Measurements from ENCODE around the gene TAF10.

TAF10 gene

DNA sequence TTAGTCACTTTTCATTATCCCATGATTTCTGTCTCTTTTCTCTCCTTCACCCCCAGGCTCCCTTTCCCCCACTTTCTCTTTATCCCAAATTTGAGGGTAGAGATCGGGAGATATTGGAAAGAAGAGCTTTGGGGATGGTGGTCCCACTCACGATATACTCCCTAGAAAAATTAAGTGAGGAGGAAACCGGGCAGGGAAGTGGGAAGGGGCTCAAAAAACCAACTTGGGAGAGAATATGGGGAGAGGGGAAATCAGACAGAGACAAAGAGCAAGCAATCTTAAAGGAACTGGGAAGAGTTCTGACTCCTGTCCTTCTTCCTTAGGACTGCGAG lies 44.5 kb upstream of the TAF10 start:
- peaks cover 5% of the 10 kb centered on the region for H3K27me3 ChIP-seq (replicated peaks; ENCODE audit: control insufficient read depth, insufficient read depth, low read length)
- DNase-seq (ENCODE audit: extremely low read depth, insufficient read length) = no peak
- H3K4me3 ChIP-seq (replicated peaks; ENCODE audit: low read depth, low read length) = no peak overlapping the region
- no peaks in the 10 kb centered on the region for H3K36me3 ChIP-seq (ENCODE audit: control insufficient read depth, insufficient read depth, low read length)
- TF ChIP-seq, protein P1, sequence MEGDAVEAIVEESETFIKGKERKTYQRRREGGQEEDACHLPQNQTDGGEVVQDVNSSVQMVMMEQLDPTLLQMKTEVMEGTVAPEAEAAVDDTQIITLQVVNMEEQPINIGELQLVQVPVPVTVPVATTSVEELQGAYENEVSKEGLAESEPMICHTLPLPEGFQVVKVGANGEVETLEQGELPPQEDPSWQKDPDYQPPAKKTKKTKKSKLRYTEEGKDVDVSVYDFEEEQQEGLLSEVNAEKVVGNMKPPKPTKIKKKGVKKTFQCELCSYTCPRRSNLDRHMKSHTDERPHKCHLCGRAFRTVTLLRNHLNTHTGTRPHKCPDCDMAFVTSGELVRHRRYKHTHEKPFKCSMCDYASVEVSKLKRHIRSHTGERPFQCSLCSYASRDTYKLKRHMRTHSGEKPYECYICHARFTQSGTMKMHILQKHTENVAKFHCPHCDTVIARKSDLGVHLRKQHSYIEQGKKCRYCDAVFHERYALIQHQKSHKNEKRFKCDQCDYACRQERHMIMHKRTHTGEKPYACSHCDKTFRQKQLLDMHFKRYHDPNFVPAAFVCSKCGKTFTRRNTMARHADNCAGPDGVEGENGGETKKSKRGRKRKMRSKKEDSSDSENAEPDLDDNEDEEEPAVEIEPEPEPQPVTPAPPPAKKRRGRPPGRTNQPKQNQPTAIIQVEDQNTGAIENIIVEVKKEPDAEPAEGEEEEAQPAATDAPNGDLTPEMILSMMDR (IDR thresholded peaks at IDR 0.05; ENCODE audit: insufficient read depth, low read length, poor library complexity, severe bottlenecking) = no peak

DNA sequence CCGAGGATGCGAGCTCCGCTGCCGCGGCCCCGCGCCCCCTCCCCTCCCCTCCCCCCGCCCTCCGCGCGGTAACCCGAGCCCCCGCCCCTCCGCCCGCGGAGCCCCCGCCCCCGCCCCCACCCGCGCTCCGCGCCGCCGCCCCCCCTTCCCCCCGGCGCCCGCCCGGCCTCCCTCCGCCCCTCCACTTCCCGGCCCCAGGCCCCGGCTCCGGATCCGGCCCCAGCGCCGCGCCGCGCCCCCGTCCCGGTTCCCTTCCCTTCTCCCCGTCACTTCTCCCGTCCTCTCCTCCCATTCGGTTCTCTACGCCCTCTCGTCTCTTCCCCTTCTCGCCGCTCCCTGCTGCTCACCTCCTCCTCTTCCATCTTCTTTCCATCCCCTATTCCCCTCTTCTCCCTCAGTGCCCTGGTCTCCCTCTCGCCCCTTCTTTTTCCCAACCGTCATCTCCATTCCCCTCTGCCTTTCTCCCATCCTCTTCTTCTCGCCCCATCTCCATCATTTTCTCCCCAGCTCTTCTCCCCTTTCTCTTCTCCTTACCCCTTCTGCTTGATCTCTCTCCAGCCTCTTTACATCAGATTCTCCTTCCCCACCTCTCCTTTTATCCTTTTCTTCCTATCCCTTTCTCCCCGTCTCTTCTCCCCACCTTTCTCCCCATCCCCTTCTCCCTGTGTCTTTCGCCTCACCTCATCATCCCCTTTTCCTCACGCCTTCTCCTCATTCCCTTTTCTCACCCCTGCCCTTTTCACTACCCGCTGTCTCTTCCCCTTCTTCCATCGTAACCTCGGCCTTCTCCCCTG lies 44.0 kb upstream of the TAF10 start, which contains the start of gene DCHS1:
Gene DCHS1 (minus strand): TSS at position 20 of the 794 bp plus-strand sequence. CDS start 14,196 bp downstream, outside the sequence.
- no peak for DNase-seq (ENCODE audit: extremely low read depth, insufficient read length)
- H3K4me3 ChIP-seq (replicated peaks; ENCODE audit: low read depth, low read length) = no peak within 1 kb of the TSS
- TF ChIP-seq, protein P1 (IDR thresholded peaks at IDR 0.05; ENCODE audit: insufficient read depth, low read length, poor library complexity, severe bottlenecking) = no peak
- no peaks in the 10 kb centered on the region for H3K36me3 ChIP-seq (ENCODE audit: control insufficient read depth, insufficient read depth, low read length)
- H3K27me3 ChIP-seq (replicated peaks; ENCODE audit: control insufficient read depth, insufficient read depth, low read length) = peaks cover 5% of the 10 kb centered on the region

DNA sequence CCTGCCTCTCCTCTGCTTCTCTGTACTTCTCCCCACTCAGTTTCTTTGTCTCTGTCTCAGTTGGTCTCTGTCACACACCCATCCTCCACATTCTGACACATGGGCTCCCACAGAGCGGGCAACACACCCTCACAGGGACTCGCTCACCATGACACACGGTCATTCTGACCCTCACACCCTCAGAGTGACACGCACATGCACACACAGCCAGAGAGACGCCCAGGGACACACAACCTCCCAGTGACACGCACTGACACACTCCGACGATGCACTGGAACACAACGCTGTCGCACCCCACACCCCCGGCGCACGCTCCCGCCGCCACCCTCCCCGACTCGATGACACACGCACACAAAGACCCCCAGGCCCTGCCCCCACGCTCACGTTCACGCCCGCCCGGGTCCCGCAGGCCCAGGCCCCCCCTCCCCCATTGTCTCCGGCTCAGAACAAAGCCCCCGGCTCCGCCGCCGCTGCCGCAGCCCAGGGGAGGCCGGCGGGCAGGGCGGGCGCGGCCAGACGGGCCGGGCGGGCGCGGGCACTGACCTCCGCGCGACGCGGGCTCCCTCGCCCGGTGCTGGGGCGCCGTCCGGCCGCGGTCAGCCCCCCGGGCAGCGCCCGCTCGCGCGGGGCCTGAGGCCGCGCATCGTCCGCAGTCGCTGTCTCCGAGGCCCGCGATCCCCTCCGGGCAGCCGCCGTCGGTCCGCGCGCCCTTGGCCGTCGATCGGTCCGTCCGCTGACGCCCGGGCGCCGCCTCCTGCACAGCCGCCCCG lies 43.2 kb upstream of the TAF10 start:
- TF ChIP-seq, protein P1 (IDR thresholded peaks at IDR 0.05; ENCODE audit: insufficient read depth, low read length, poor library complexity, severe bottlenecking) = no peak
- no peaks in the 10 kb centered on the region for H3K36me3 ChIP-seq (ENCODE audit: control insufficient read depth, insufficient read depth, low read length)
- peaks cover 5% of the 10 kb centered on the region for H3K27me3 ChIP-seq (replicated peaks; ENCODE audit: control insufficient read depth, insufficient read depth, low read length)
- no peak for DNase-seq (ENCODE audit: extremely low read depth, insufficient read length)
- H3K4me3 ChIP-seq (replicated peaks; ENCODE audit: low read depth, low read length) = no peak overlapping the region

DNA sequence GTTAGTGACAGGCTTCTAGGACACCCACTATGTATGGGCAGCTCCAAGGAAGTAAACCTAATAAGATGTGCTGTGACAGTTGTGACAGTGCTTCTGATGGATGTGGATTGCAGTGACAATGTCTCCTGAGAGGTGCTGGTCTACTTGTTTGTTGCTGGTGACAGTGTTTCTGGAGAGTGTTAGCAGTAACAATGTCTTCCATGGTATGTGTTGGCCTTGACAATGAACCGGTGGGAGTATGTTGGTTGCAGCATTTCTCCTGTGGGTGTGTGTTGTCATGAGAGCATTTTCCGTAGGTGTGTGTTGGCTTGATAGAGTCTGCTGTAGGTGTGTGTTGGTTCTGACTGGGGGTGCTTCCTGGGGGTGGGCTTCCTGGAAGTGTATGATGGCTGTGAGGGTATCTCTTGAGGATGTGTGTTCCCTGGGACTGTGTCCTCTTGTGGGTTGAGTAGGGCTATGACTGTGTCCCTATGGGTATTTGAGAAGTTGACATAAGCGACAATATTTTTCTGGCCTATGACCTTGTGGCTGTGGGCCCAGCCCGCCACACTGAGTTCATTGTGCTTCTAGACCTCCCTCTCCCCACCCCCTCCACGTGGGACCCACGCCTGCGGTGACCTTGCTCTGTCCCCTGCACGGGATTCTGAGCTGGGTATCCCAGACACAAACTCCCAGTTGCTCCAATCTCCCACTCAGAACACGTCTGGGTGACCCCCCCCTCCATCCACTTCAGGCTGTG lies 42.4 kb upstream of the TAF10 start:
- Histone ChIP-seq H3K27me3 (replicated peaks; ENCODE audit: control insufficient read depth, insufficient read depth, low read length) (peaks cover 5% of the 10 kb centered on the region), H3K4me3 (replicated peaks; ENCODE audit: low read depth, low read length) (no peak overlapping the region), H3K36me3 (ENCODE audit: control insufficient read depth, insufficient read depth, low read length) (no peaks in the 10 kb centered on the region)
- TF ChIP-seq, protein P1 (IDR thresholded peaks at IDR 0.05; ENCODE audit: insufficient read depth, low read length, poor library complexity, severe bottlenecking) = no peak
- DNase-seq (ENCODE audit: extremely low read depth, insufficient read length) = no peak

DNA sequence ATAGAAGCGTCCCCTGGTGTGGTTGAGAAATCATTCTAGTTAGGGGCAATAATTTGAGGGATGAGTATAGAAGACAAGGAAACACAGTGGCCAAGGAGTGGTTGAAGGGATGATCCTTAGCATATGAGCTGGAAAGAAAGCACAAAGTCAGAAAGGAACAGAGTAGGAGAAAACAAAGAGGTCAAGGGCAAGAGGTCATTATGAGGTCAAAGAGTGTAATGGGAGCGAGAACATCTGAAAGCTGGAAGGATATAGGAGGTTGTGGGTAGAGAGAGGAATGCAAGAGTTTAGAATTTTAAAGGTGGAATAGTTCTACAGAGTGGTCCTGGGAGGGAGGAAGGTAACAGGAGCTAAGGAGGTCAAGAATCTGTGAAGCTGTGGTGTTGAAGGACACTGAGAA lies 41.6 kb upstream of the TAF10 start:
- no peak for DNase-seq (ENCODE audit: extremely low read depth, insufficient read length)
- Histone ChIP-seq H3K27me3 (replicated peaks; ENCODE audit: control insufficient read depth, insufficient read depth, low read length) (peaks cover 5% of the 10 kb centered on the region), H3K4me3 (replicated peaks; ENCODE audit: low read depth, low read length) (no peak overlapping the region), H3K36me3 (ENCODE audit: control insufficient read depth, insufficient read depth, low read length) (no peaks in the 10 kb centered on the region)
- TF ChIP-seq, protein P1 (IDR thresholded peaks at IDR 0.05; ENCODE audit: insufficient read depth, low read length, poor library complexity, severe bottlenecking) = no peak
